ENCODE measurements around the gene EHBP1. TPM values are rescaled to one million over a fixed set of nuclear protein-coding genes. Genes with fewer than 3 reads are reported as not detected.

The EHBP1 gene
- polyA plus RNA-seq, 3 donors: 4.2 to 6.1 (median 6.0) TPM

DNA sequence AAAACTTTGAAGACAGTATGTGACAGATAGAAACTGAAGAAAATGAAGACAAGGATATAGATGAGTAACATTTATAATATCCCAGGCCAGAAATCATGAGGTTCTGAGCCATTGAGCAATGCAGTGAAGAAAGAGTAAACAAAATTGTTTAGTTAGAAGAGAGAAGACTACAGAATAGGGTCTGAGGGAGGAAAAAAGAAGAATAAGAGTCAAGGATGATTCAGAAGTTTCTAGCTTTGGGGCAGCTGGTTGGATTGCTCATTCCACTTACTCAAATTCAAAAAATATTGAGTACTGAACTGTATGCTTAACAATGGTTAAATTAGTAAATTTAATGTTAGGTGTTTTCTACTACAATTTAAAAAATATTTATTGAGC, 190.1 kb downstream of the EHBP1 start:
- no peak for DNase-seq
- Histone ChIP-seq H3K4me1 (ENCODE audit: control insufficient read depth in 1 of 2, insufficient read depth in 2 of 2, low read length in 2 of 2) (no peaks in the 10 kb centered on the region), H3K36me3 (replicated peaks in 1 of 2; ENCODE audit: control insufficient read depth in 1 of 2, insufficient read depth in 2 of 2, low read length in 2 of 2) (no peaks in the 10 kb centered on the region), H3K4me2 (replicated peaks; ENCODE audit: extremely low read depth, low read length, poor library complexity, severe bottlenecking) (no peak overlapping the region), H3K27me3 (ENCODE audit: control insufficient read depth in 2 of 2, insufficient read depth in 2 of 2, low read length in 2 of 2) (no peaks in the 10 kb centered on the region), H3K27ac (ENCODE audit: low read depth in 1 of 2, low read length in 2 of 2) (no peak overlapping the region), H2AFZ (ENCODE audit: insufficient read depth, low read depth, low read length, poor library complexity, severe bottlenecking) (no peak overlapping the region), H4K20me1 (ENCODE audit: insufficient read depth, low read length) (no peaks in the 10 kb centered on the region), H3K9me3 (replicated peaks in 1 of 2; ENCODE audit: control insufficient read depth in 1 of 2, insufficient read depth in 1 of 2, low read length in 2 of 2) (no peaks in the 10 kb centered on the region), H3K79me2 (ENCODE audit: insufficient read depth, low read length) (no peaks in the 10 kb centered on the region), H3K9ac (ENCODE audit: insufficient read depth, low read length, poor library complexity, severe bottlenecking) (no peak overlapping the region), H3K4me3 (replicated peaks in 1 of 3; ENCODE audit: low read depth in 2 of 3, low read length in 3 of 3) (no peak overlapping the region)
- H3K9me3 Mint-ChIP-seq: no peaks in the 10 kb centered on the region
- no peaks in the 10 kb centered on the region for H3K4me1 Mint-ChIP-seq
- H3K4me3 Mint-ChIP-seq: no peak overlapping the region
- no peak overlapping the region for H3K27ac Mint-ChIP-seq
- H3K27me3 Mint-ChIP-seq (ENCODE audit: low read depth in 3 of 3): no peaks in the 10 kb centered on the region
- TF ChIP-seq, protein P1, sequence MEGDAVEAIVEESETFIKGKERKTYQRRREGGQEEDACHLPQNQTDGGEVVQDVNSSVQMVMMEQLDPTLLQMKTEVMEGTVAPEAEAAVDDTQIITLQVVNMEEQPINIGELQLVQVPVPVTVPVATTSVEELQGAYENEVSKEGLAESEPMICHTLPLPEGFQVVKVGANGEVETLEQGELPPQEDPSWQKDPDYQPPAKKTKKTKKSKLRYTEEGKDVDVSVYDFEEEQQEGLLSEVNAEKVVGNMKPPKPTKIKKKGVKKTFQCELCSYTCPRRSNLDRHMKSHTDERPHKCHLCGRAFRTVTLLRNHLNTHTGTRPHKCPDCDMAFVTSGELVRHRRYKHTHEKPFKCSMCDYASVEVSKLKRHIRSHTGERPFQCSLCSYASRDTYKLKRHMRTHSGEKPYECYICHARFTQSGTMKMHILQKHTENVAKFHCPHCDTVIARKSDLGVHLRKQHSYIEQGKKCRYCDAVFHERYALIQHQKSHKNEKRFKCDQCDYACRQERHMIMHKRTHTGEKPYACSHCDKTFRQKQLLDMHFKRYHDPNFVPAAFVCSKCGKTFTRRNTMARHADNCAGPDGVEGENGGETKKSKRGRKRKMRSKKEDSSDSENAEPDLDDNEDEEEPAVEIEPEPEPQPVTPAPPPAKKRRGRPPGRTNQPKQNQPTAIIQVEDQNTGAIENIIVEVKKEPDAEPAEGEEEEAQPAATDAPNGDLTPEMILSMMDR (IDR thresholded peaks at IDR 0.05): no peak
- no peaks in the 10 kb centered on the region for H3K36me3 Mint-ChIP-seq
- intact Hi-C loops (cut with micrococcal nuclease): no loop called here

DNA sequence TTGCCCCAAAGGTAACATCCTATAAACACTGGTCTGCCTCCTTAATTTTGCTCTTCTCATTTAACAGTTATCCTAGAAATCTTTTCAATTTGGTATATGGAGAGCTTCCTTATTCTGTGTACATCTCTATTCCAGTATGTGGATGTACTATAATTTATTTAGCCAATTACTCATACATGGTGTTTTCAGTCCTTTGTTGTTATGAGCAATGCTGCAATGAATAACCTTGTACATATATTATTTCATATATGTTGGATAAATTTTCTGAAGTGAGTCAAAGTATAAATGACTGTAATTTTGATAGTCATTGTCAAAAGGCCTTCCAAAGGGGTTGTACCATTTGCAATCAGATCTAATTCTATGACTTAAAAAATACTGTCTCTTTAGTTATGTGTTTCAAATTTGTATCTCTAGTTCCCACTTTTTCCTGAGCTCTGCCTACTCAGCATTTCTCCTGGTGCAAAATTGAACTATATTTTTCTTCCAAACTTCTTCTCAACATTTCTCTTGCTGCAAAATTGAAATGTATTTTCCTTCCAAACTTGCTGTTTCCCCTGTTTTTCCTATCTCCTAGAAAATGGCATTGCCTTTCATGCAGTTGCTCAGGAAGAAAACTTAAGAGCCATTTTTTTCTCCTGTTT, 191.8 kb downstream of the EHBP1 start:
- Mint-ChIP-seq H3K27me3 (ENCODE audit: low read depth in 3 of 3) (no peaks in the 10 kb centered on the region), H3K27ac (no peak overlapping the region), H3K9me3 (no peaks in the 10 kb centered on the region), H3K4me3 (no peak overlapping the region), H3K36me3 (peaks cover 0 to 3% of the 10 kb centered on the region in 2 donors), H3K4me1 (no peaks in the 10 kb centered on the region)
- Histone ChIP-seq H3K4me2 (replicated peaks; ENCODE audit: extremely low read depth, low read length, poor library complexity, severe bottlenecking) (no peak overlapping the region), H3K27ac (ENCODE audit: low read depth in 1 of 2, low read length in 2 of 2) (no peak overlapping the region), H3K9ac (ENCODE audit: insufficient read depth, low read length, poor library complexity, severe bottlenecking) (no peak overlapping the region), H3K4me1 (ENCODE audit: control insufficient read depth in 1 of 2, insufficient read depth in 2 of 2, low read length in 2 of 2) (no peaks in the 10 kb centered on the region), H4K20me1 (ENCODE audit: insufficient read depth, low read length) (no peaks in the 10 kb centered on the region), H2AFZ (ENCODE audit: insufficient read depth, low read depth, low read length, poor library complexity, severe bottlenecking) (no peak overlapping the region), H3K4me3 (replicated peaks in 1 of 3; ENCODE audit: low read depth in 2 of 3, low read length in 3 of 3) (no peak overlapping the region), H3K36me3 (replicated peaks in 1 of 2; ENCODE audit: control insufficient read depth in 1 of 2, insufficient read depth in 2 of 2, low read length in 2 of 2) (no peaks in the 10 kb centered on the region), H3K27me3 (ENCODE audit: control insufficient read depth in 2 of 2, insufficient read depth in 2 of 2, low read length in 2 of 2) (no peaks in the 10 kb centered on the region), H3K9me3 (replicated peaks in 1 of 2; ENCODE audit: control insufficient read depth in 1 of 2, insufficient read depth in 1 of 2, low read length in 2 of 2) (no peaks in the 10 kb centered on the region), H3K79me2 (ENCODE audit: insufficient read depth, low read length) (no peaks in the 10 kb centered on the region)
- no peak for DNase-seq
- intact Hi-C loops (cut with micrococcal nuclease): no loop called here
- TF ChIP-seq, protein P1 (IDR thresholded peaks at IDR 0.05): no peak

Measured in CD14-positive monocyte (primary cell).